Keratinocyte (primary cell): ENCODE results near the gene CDC42BPG. TPM values are rescaled to one million over a fixed set of nuclear protein-coding genes. Genes with fewer than 3 reads are reported as not detected.

ENCODE experiments used
- DNase-seq: peaks from one replicate; pipeline ENCODE4 v3.0.0-alpha.2; 2011; ENCODE audit warnings: low read depth, missing footprints, low spot score
- FAIRE-seq: peaks from 2 replicates; lab custom pipeline; 2011; peaks lifted over from hg19 to GRCh38; lab: Jason Lieb, UNC
- H2AFZ ChIP-seq: 2 replicates; pipeline ENCODE4 v1.6.0; 2012; ENCODE audit warnings: low read length, control low read depth, inconsistent platforms; ENCODE audit not compliant: control insufficient read depth
- H3K27ac ChIP-seq: 2 replicates; pipeline ENCODE4 v1.5.1; 2011; ENCODE audit warnings: low read length; ENCODE audit not compliant: control insufficient read depth, insufficient read depth
- H3K27me3 ChIP-seq: 3 replicates; pipeline ENCODE4 v1.6.0; 2011; ENCODE audit warnings: low read length; ENCODE audit not compliant: control insufficient read depth, insufficient read depth; ENCODE audit errors: extremely low read depth
- H3K36me3 ChIP-seq, 2 experiments: 2 replicates in 1 of 2; 3 replicates in 1 of 2; pipeline ENCODE4 v1.5.1; 2011; ENCODE audit warnings: low read length in 2 of 2, mild to moderate bottlenecking in 1 of 2; ENCODE audit not compliant: control insufficient read depth in 2 of 2, insufficient read depth in 2 of 2; ENCODE audit errors: extremely low read depth in 1 of 2
- H3K4me1 ChIP-seq: 3 replicates; pipeline ENCODE4 v1.5.1; 2011; ENCODE audit warnings: low read length; ENCODE audit not compliant: control insufficient read depth, insufficient read depth; ENCODE audit errors: extremely low read depth
- H3K4me2 ChIP-seq: 3 replicates; pipeline ENCODE4 v1.6.0; 2011; ENCODE audit warnings: low read depth, low read length; ENCODE audit not compliant: control insufficient read depth, insufficient read depth; ENCODE audit errors: extremely low read depth
- H3K4me3 ChIP-seq, 3 experiments: fragments of 200-600 bp in 1 of 3; sonication (generic) in 1 of 3; 2 replicates in 2 of 3; 3 replicates in 1 of 3; pipeline ENCODE4 v1.5.1; 2011 to 2016; ENCODE audit warnings: low read length in 3 of 3, mild to moderate bottlenecking in 3 of 3, control low read depth in 2 of 3, inconsistent platforms in 1 of 3, low read depth in 1 of 3, mixed read lengths in 1 of 3, mixed run types in 1 of 3, moderate library complexity in 1 of 3; ENCODE audit not compliant: control insufficient read depth in 2 of 3, insufficient read depth in 2 of 3; ENCODE audit errors: extremely low read depth in 1 of 3
- H3K79me2 ChIP-seq: 2 replicates; pipeline ENCODE4 v1.6.0; 2012; ENCODE audit warnings: low read length; ENCODE audit not compliant: control insufficient read depth, insufficient read depth
- H3K9ac ChIP-seq: 3 replicates; pipeline ENCODE4 v1.6.0; 2011; ENCODE audit warnings: low read length; ENCODE audit not compliant: control insufficient read depth, insufficient read depth; ENCODE audit errors: extremely low read depth
- H3K9me1 ChIP-seq: 3 replicates; pipeline ENCODE4 v1.6.0; 2011; ENCODE audit warnings: low read length; ENCODE audit not compliant: control insufficient read depth, insufficient read depth; ENCODE audit errors: extremely low read depth
- H3K9me3 ChIP-seq: 2 replicates; pipeline ENCODE4 v1.5.1; 2012; ENCODE audit warnings: low read depth, low read length; ENCODE audit not compliant: control insufficient read depth
- H4K20me1 ChIP-seq: 3 replicates; pipeline ENCODE4 v1.6.0; 2011; ENCODE audit warnings: low read length; ENCODE audit not compliant: control insufficient read depth, insufficient read depth; ENCODE audit errors: extremely low read depth
- EZH2 ChIP-seq: IDR thresholded peaks from one replicate; pipeline ENCODE4 v1.6.1; 2012; ENCODE audit warnings: inconsistent platforms, mild to moderate bottlenecking, low read length, moderate library complexity
- dilution Hi-C: fragments of 300-500 bp; cut with MboI; formaldehyde crosslinking; loops from one replicate; pipeline ENCODE4 v1.7.0; 2020; ENCODE audit warnings: low sequenced_read_pairs; ENCODE audit not compliant: extremely low pct_ligation_motif_present
- polyA minus RNA-seq, 3 experiments: library from RNA; depleted of rRNA, polyadenylated mRNA; stranded (reverse); fragments of >200 nt; gene quantifications; 1 replicate in 1 of 3; 2 replicates in 1 of 3; 3 replicates in 1 of 3; pipeline ENCODE4 v1.2.3, GENCODE V29; 2011
- polyA plus RNA-seq, 5 experiments: library from polyadenylated mRNA; depleted of rRNA in 3 of 5; stranded (reverse) in 3 of 5; stranded (forward) in 1 of 5; unstranded in 1 of 5; fragments of >200 nt; gene quantifications; 1 replicate in 1 of 5; 2 replicates in 3 of 5; 3 replicates in 1 of 5; pipeline versions ENCODE4 v1.2.1 to v1.2.3, GENCODE V29; 2011 to 2012; ENCODE audit warnings: missing spikeins in 2 of 5, low read depth in 1 of 5, low replicate concordance in 1 of 5
- TF ChIP-seq, protein P1 (sequence below), 3 experiments: IDR thresholded peaks in 1 of 3; conservative IDR thresholded peaks in 1 of 3; optimal IDR thresholded peaks in 1 of 3; 2 replicates in 2 of 3; 3 replicates in 1 of 3; pipeline versions ENCODE3 to v1.5.1; 2011; ENCODE audit warnings: low read length in 3 of 3, mild to moderate bottlenecking in 3 of 3, moderate library complexity in 2 of 3, control low read depth in 1 of 3, inconsistent platforms in 1 of 3; ENCODE audit not compliant: insufficient read depth in 2 of 3; ENCODE audit errors: extremely low read depth in 1 of 3

Gene CDC42BPG, protein sequence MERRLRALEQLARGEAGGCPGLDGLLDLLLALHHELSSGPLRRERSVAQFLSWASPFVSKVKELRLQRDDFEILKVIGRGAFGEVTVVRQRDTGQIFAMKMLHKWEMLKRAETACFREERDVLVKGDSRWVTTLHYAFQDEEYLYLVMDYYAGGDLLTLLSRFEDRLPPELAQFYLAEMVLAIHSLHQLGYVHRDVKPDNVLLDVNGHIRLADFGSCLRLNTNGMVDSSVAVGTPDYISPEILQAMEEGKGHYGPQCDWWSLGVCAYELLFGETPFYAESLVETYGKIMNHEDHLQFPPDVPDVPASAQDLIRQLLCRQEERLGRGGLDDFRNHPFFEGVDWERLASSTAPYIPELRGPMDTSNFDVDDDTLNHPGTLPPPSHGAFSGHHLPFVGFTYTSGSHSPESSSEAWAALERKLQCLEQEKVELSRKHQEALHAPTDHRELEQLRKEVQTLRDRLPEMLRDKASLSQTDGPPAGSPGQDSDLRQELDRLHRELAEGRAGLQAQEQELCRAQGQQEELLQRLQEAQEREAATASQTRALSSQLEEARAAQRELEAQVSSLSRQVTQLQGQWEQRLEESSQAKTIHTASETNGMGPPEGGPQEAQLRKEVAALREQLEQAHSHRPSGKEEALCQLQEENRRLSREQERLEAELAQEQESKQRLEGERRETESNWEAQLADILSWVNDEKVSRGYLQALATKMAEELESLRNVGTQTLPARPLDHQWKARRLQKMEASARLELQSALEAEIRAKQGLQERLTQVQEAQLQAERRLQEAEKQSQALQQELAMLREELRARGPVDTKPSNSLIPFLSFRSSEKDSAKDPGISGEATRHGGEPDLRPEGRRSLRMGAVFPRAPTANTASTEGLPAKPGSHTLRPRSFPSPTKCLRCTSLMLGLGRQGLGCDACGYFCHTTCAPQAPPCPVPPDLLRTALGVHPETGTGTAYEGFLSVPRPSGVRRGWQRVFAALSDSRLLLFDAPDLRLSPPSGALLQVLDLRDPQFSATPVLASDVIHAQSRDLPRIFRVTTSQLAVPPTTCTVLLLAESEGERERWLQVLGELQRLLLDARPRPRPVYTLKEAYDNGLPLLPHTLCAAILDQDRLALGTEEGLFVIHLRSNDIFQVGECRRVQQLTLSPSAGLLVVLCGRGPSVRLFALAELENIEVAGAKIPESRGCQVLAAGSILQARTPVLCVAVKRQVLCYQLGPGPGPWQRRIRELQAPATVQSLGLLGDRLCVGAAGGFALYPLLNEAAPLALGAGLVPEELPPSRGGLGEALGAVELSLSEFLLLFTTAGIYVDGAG (N-terminal part only)
- 2.2 to 4.0 TPM (median 2.5 TPM) in 3 replicates for polyA plus RNA-seq
- polyA plus RNA-seq (2011; ENCODE audit: low read depth), result 2.5 TPM
- polyA plus RNA-seq (2011; cell fraction: cytosol; rRNA removed), result 1.4 and 3.5 TPM in 2 replicates
- 9.9 and 12.9 TPM in 2 replicates for polyA plus RNA-seq (2011; cell fraction: nucleus; rRNA removed)
- polyA plus RNA-seq (2012; ENCODE audit: low replicate concordance), result 6.3 and 7.4 TPM in 2 replicates
- 3.6 to 9.7 TPM (median 5.5 TPM) in 3 replicates for polyA minus RNA-seq
- 4.6 TPM for polyA minus RNA-seq (2011; cell fraction: cytosol; rRNA and poly(A)+ RNA removed)
- polyA minus RNA-seq (2011; cell fraction: nucleus; rRNA and poly(A)+ RNA removed), result 11.5 and 16.9 TPM in 2 replicates

DNA sequence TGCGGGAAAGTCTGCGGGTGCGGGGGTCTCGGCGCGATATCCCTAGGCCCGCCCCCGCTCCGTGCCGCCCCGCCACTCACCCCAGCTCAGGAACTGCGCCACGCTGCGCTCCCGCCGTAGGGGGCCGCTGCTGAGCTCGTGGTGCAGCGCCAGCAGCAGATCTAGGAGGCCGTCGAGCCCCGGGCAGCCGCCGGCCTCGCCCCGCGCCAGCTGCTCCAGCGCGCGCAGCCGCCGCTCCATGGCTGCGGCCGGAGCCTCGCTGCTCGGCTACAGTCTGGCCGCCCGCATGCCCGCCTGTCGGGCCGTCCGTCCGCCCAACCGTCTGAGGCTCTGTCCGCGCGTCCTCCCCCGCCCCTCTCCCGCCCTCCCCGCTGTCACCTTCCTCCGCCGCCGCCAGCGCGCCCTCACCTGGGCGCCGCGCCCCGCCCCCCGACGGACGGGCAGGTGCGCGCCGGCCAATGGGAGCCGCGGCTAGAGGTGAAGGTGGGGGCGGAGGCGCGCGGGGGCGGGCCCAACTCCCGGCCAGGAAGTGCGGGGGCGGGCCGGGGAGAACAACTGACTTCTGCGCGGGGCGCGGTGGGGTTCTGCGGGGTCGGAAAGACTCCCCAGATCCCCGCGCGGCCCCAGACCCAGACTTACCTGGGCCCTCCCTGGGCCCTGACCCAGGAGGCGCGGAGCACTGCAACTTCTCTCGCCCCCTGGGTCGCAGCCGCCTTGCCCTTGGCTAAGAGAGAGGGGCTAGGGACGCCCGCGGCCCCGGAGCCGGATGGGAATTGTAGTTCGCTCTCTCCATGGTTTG lies at the start of gene CDC42BPG:
TSS of gene CDC42BPG (minus strand) at position 324 of the 799 bp plus-strand sequence. CDS start at position 240, 84 bp downstream.
- Histone ChIP-seq H3K4me3 (peak within 1 kb of the TSS; percentile 58 to 85 (median 84)), H4K20me1 (no peaks in the 10 kb centered on the region), H2AFZ (peak within 1 kb of the TSS; percentile 67), H3K9ac (peak within 1 kb of the TSS; percentile 82), H3K4me2 (peak within 1 kb of the TSS; percentile 99), H3K36me3 (peaks cover 2 to 8% of the 10 kb centered on the region in 2 experiments), H3K4me1 (peaks cover 47% of the 10 kb centered on the region), H3K9me1 (no peaks in the 10 kb centered on the region), H3K9me3 (no peaks in the 10 kb centered on the region), H3K27me3 (no peaks in the 10 kb centered on the region), H3K27ac (peak within 1 kb of the TSS; percentile 93), H3K79me2 (peaks cover 13% of the 10 kb centered on the region)
- no peak for DNase-seq
- dilution Hi-C loops, result no loop called here
- FAIRE-seq, result no peak
- TF ChIP-seq, protein P1, sequence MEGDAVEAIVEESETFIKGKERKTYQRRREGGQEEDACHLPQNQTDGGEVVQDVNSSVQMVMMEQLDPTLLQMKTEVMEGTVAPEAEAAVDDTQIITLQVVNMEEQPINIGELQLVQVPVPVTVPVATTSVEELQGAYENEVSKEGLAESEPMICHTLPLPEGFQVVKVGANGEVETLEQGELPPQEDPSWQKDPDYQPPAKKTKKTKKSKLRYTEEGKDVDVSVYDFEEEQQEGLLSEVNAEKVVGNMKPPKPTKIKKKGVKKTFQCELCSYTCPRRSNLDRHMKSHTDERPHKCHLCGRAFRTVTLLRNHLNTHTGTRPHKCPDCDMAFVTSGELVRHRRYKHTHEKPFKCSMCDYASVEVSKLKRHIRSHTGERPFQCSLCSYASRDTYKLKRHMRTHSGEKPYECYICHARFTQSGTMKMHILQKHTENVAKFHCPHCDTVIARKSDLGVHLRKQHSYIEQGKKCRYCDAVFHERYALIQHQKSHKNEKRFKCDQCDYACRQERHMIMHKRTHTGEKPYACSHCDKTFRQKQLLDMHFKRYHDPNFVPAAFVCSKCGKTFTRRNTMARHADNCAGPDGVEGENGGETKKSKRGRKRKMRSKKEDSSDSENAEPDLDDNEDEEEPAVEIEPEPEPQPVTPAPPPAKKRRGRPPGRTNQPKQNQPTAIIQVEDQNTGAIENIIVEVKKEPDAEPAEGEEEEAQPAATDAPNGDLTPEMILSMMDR (optimal IDR thresholded peaks at IDR 0.05 in 1 of 3, IDR thresholded peaks at IDR 0.05 in 1 of 3, conservative IDR thresholded peaks at IDR 0.05 in 1 of 3; ENCODE audit: extremely low read depth in 1 of 3, insufficient read depth in 2 of 3, low read length in 3 of 3), result peak in 1 of 3 experiments; percentile 76
- TF ChIP-seq EZH2, result no peak
